K562 (cell line): ENCODE data around the gene LDB2.

ENCODE experiments used
- ELF1 ChIP-seq: fragments of 200-800 bp; sonication (Bioruptor generic); IDR thresholded peaks from 2 replicates; pipeline ENCODE4 v1.6.1; 2016; ENCODE audit warnings: missing genetic modification characterization, missing compliant biosample characterization
- RNF2 ChIP-seq: sonication (generic); IDR thresholded peaks from 2 replicates; pipeline ENCODE4 v1.6.1; 2016
- SP2 ChIP-seq: IDR thresholded peaks from 2 replicates; pipeline ENCODE4 v1.6.1; 2011; ENCODE audit warnings: mild to moderate bottlenecking, low read depth, low read length, moderate library complexity; ENCODE audit not compliant: poor library complexity, severe bottlenecking; ENCODE audit errors: extremely low read depth
- TRIM28 ChIP-seq: fragments of 450-650 bp; IDR thresholded peaks from 2 replicates; pipeline ENCODE4 v1.6.1; 2017
- YBX1 ChIP-seq: fragments of 450-650 bp; IDR thresholded peaks from 2 replicates; pipeline ENCODE4 v1.7.1; 2016; ENCODE audit warnings: mild to moderate bottlenecking
- ZC3H11A ChIP-seq: IDR thresholded peaks from 2 replicates; pipeline ENCODE4 v1.6.1; 2012; ENCODE audit warnings: low read depth, low read length, improper control_type of control experiment
- ZNF174 ChIP-seq: fragments of 250-450 bp; sonication (Bioruptor Pico); IDR thresholded peaks from 2 replicates; pipeline ENCODE4 v1.4.0; 2020; ENCODE audit warnings: mild to moderate bottlenecking
- ZNF24 ChIP-seq: fragments of 450-650 bp; IDR thresholded peaks from 2 replicates; pipeline ENCODE4 v1.6.1; 2016
- TF ChIP-seq, protein P1 (sequence below), 3 experiments: IDR thresholded peaks in 2 of 3; conservative IDR thresholded peaks in 1 of 3; 2 replicates each; pipeline ENCODE4 v1.5.1; 2011 to 2012; ENCODE audit warnings: low read length in 3 of 3, mild to moderate bottlenecking in 3 of 3, control low read depth in 2 of 3, improper control_type of control experiment in 1 of 3, inconsistent platforms in 1 of 3, low read depth in 1 of 3, mixed read lengths in 1 of 3, moderate library complexity in 1 of 3; ENCODE audit not compliant: insufficient read depth in 2 of 3
- TF ChIP-seq, protein P2 (sequence below), 2 experiments: fragments of 150-350 bp in 1 of 2; IDR thresholded peaks; 2 replicates each; pipeline ENCODE4 v1.6.1; 2012 to 2016; ENCODE audit warnings: low read depth in 2 of 2, low read length in 2 of 2, mild to moderate bottlenecking in 1 of 2, moderate library complexity in 1 of 2

GRCh38 chr4:16682975-16683374, 215.5 kb downstream of the LDB2 start:
- TF ChIP-seq RNF2, result no peak
- no peak for TF ChIP-seq ELF1
- TF ChIP-seq, protein P1, sequence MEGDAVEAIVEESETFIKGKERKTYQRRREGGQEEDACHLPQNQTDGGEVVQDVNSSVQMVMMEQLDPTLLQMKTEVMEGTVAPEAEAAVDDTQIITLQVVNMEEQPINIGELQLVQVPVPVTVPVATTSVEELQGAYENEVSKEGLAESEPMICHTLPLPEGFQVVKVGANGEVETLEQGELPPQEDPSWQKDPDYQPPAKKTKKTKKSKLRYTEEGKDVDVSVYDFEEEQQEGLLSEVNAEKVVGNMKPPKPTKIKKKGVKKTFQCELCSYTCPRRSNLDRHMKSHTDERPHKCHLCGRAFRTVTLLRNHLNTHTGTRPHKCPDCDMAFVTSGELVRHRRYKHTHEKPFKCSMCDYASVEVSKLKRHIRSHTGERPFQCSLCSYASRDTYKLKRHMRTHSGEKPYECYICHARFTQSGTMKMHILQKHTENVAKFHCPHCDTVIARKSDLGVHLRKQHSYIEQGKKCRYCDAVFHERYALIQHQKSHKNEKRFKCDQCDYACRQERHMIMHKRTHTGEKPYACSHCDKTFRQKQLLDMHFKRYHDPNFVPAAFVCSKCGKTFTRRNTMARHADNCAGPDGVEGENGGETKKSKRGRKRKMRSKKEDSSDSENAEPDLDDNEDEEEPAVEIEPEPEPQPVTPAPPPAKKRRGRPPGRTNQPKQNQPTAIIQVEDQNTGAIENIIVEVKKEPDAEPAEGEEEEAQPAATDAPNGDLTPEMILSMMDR (IDR thresholded peaks at IDR 0.05 in 2 of 3, conservative IDR thresholded peaks at IDR 0.05 in 1 of 3; ENCODE audit: insufficient read depth in 2 of 3, low read depth in 1 of 3, low read length in 3 of 3), result no peak
- no peak for TF ChIP-seq TRIM28
- TF ChIP-seq ZNF24, result no peak
- no peak for TF ChIP-seq SP2
- no peak for TF ChIP-seq ZNF174 (CRISPR knock-in tag)
- TF ChIP-seq YBX1, result no peak
- TF ChIP-seq, protein P2, sequence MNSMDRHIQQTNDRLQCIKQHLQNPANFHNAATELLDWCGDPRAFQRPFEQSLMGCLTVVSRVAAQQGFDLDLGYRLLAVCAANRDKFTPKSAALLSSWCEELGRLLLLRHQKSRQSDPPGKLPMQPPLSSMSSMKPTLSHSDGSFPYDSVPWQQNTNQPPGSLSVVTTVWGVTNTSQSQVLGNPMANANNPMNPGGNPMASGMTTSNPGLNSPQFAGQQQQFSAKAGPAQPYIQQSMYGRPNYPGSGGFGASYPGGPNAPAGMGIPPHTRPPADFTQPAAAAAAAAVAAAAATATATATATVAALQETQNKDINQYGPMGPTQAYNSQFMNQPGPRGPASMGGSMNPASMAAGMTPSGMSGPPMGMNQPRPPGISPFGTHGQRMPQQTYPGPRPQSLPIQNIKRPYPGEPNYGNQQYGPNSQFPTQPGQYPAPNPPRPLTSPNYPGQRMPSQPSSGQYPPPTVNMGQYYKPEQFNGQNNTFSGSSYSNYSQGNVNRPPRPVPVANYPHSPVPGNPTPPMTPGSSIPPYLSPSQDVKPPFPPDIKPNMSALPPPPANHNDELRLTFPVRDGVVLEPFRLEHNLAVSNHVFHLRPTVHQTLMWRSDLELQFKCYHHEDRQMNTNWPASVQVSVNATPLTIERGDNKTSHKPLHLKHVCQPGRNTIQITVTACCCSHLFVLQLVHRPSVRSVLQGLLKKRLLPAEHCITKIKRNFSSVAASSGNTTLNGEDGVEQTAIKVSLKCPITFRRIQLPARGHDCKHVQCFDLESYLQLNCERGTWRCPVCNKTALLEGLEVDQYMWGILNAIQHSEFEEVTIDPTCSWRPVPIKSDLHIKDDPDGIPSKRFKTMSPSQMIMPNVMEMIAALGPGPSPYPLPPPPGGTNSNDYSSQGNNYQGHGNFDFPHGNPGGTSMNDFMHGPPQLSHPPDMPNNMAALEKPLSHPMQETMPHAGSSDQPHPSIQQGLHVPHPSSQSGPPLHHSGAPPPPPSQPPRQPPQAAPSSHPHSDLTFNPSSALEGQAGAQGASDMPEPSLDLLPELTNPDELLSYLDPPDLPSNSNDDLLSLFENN (IDR thresholded peaks at IDR 0.05; ENCODE audit: low read depth in 2 of 2, low read length in 2 of 2), result no peak
- no peak for TF ChIP-seq ZC3H11A
